Calu3 (cell line): ENCODE measurements around the gene CHRNB1. TPM values are rescaled to one million over a fixed set of nuclear protein-coding genes. Genes with fewer than 3 reads are reported as not detected.

Experiments used
- BruUV-seq: library from RNA; stranded (reverse); fragments of 400-500 nt; replicated peaks from 2 replicates; lab custom pipeline; 2021; lab: Mats Ljungman, UMichigan
- CTCF ChIA-PET: fragments of 300-600 bp; sonication (Branson Sonifier 250); formaldehyde crosslinking; loops from one replicate; lab custom pipeline; 2022; ENCODE audit warnings: antibody characterized with exemption; lab: Charles Lee
- DNase-seq: peaks from one replicate; pipeline ENCODE4 v3.0.0; 2022
- H3K27ac Mint-ChIP-seq: one replicate; pipeline ENCODE4 v1.8.0; 2022; ENCODE audit warnings: mixed read lengths; ENCODE audit not compliant: unreplicated experiment
- H3K27me3 Mint-ChIP-seq: one replicate; pipeline ENCODE4 v1.8.0; 2022; ENCODE audit warnings: mixed read lengths; ENCODE audit not compliant: unreplicated experiment
- H3K36me3 Mint-ChIP-seq: one replicate; pipeline ENCODE4 v1.8.0; 2022; ENCODE audit warnings: mild to moderate bottlenecking, moderate library complexity, mixed read lengths; ENCODE audit not compliant: insufficient read depth, unreplicated experiment
- H3K4me1 Mint-ChIP-seq: one replicate; pipeline ENCODE4 v1.8.0; 2022; ENCODE audit warnings: mild to moderate bottlenecking, low read depth, mixed read lengths; ENCODE audit not compliant: unreplicated experiment
- H3K4me3 Mint-ChIP-seq: one replicate; pipeline ENCODE4 v1.8.0; 2022; ENCODE audit warnings: mild to moderate bottlenecking, low read depth, moderate library complexity, mixed read lengths; ENCODE audit not compliant: unreplicated experiment
- H3K9me3 Mint-ChIP-seq: one replicate; pipeline ENCODE4 v1.8.0; 2022; ENCODE audit warnings: low read depth, mixed read lengths; ENCODE audit not compliant: unreplicated experiment
- CTCF ChIP-seq: fragments of 200-600 bp; IDR thresholded peaks from one replicate; pipeline ENCODE4 v1.8.0; 2022; ENCODE audit warnings: antibody characterized with exemption; ENCODE audit not compliant: unreplicated experiment
- intact Hi-C: fragments of 100-400 bp; cut with micrococcal nuclease; formaldehyde crosslinking; loops from one replicate; pipeline ENCODE4 v1.10.0; 2022; ENCODE audit not compliant: unreplicated experiment
- total RNA-seq: library from RNA; stranded (reverse); gene quantifications from 2 replicates; pipeline ENCODE4 v1.2.3, GENCODE V29; 2022

The CHRNB1 gene
- total RNA-seq, 1 experiment from 2014 or later: 2.4 TPM

GRCh38 chr17:7417056-7417655, 27.7 kb upstream of the CHRNB1 start:
- Mint-ChIP-seq H3K9me3 (no peaks in the 10 kb centered on the region), H3K27ac (no peak overlapping the region), H3K27me3 (peaks cover 15% of the 10 kb centered on the region), H3K4me3 (no peak overlapping the region), H3K4me1 (no peaks in the 10 kb centered on the region), H3K36me3 (peaks cover 4% of the 10 kb centered on the region)
- no peak for TF ChIP-seq CTCF
- CTCF ChIA-PET: no interaction called here
- no peak for DNase-seq
- BruUV-seq: no TSS peak
- intact Hi-C loops: no loop called here

- Mint-ChIP-seq H3K27ac (no peak overlapping the region), H3K4me1 (no peaks in the 10 kb centered on the region), H3K4me3 (no peak overlapping the region), H3K9me3 (no peaks in the 10 kb centered on the region), H3K36me3 (no peaks in the 10 kb centered on the region), H3K27me3 (peaks cover 15% of the 10 kb centered on the region)
- no peak for DNase-seq
- CTCF ChIA-PET: no interaction called here
- intact Hi-C loops: no loop called here
- no TSS peak for BruUV-seq
- no peak for TF ChIP-seq CTCF
These were observed 26.2 kb upstream of the CHRNB1 start for GRCh38 chr17:7418472-7419152.

- no TSS peak for BruUV-seq
- H3K4me1 Mint-ChIP-seq: no peaks in the 10 kb centered on the region
- no peaks in the 10 kb centered on the region for H3K9me3 Mint-ChIP-seq
- no peak within 1 kb of the TSS for H3K4me3 Mint-ChIP-seq
- CTCF ChIA-PET: no interaction called here
- TF ChIP-seq CTCF: no peak
- H3K36me3 Mint-ChIP-seq: no peaks in the 10 kb centered on the region
- intact Hi-C loops: no loop called here
- no peak for DNase-seq
- peaks cover 15% of the 10 kb centered on the region for H3K27me3 Mint-ChIP-seq
- no peak within 1 kb of the TSS for H3K27ac Mint-ChIP-seq
These were observed 24.8 kb upstream of the CHRNB1 start, which contains the start of gene SPEM1 for GRCh38 chr17:7419819-7420610. SPEM1 (plus strand) TSS chr17:7420324; CDS start chr17:7420385, 61 bp downstream.

GRCh38 chr17:7421186-7421585, 23.7 kb upstream of the CHRNB1 start:
- Mint-ChIP-seq H3K4me3 (no peak overlapping the region), H3K27ac (no peak overlapping the region), H3K36me3 (peaks cover 2% of the 10 kb centered on the region), H3K9me3 (no peaks in the 10 kb centered on the region), H3K27me3 (peaks cover 15% of the 10 kb centered on the region), H3K4me1 (no peaks in the 10 kb centered on the region)
- no peak for TF ChIP-seq CTCF
- DNase-seq: no peak
- intact Hi-C loops: no loop called here
- CTCF ChIA-PET: no interaction called here
- BruUV-seq: no TSS peak
